Placental pericyte (primary cell): ENCODE data around the gene IL1A. TPM values are rescaled to one million over a fixed set of nuclear protein-coding genes. Genes with fewer than 3 reads are reported as not detected.

ENCODE experiments used
- total RNA-seq: library from RNA; depleted of rRNA; stranded (reverse); fragments of >200 nt; gene quantifications from 2 replicates; pipeline ENCODE4 v1.2.3, GENCODE V29; 2012

IL1A gene, protein sequence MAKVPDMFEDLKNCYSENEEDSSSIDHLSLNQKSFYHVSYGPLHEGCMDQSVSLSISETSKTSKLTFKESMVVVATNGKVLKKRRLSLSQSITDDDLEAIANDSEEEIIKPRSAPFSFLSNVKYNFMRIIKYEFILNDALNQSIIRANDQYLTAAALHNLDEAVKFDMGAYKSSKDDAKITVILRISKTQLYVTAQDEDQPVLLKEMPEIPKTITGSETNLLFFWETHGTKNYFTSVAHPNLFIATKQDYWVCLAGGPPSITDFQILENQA
- total RNA-seq = 28.6 and 48.6 TPM in 2 replicates

DNA sequence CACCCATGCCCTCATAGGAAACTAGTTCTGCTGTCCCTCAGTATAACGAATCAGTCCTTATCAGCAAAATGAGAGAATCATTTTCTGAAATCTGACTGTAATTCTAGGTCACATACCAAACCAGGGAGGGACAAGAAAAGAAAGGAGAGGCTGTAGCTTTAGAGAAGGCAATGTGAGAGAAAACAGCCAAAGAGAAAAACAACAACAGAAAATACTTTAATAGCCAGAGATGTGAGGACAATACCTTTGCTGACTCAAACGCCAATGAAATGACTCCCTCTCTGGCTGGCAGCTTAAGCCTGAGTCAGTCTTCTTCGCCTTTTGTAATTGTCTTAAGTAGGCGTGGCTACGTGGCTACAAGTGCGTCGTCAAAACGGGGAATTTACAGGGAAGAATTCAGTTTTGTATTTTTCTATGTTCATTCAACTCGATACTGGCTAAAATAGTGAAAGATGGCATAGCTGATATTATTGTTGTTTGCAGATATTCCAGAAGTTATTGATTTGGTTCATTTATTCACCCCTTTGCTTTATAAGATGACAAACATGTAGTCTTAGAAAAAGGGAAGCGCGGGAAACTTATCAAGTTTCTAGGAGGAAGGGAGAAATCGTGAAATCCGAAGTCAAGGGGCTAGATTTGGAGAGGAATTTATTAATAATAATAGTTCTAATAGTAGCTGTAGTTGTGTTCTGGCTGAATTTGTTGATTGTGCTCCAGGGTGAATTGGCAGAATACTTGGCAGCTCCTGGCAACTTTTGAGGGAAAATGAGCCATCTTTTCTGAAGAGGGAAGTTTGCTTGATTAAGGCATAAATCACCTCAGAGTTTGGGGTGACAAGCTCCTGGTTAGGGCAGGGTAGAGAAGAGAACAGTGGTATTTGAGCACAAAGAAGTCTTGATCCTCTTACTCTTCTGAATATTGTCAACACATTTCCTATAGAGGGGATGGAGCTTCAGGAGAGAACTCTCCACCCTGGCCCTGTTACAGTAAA, at the start of gene IL1A:
TSS of gene IL1A (minus strand) at position 295 of the 991 bp plus-strand sequence. CDS start 723 bp downstream, outside the sequence.

DNA sequence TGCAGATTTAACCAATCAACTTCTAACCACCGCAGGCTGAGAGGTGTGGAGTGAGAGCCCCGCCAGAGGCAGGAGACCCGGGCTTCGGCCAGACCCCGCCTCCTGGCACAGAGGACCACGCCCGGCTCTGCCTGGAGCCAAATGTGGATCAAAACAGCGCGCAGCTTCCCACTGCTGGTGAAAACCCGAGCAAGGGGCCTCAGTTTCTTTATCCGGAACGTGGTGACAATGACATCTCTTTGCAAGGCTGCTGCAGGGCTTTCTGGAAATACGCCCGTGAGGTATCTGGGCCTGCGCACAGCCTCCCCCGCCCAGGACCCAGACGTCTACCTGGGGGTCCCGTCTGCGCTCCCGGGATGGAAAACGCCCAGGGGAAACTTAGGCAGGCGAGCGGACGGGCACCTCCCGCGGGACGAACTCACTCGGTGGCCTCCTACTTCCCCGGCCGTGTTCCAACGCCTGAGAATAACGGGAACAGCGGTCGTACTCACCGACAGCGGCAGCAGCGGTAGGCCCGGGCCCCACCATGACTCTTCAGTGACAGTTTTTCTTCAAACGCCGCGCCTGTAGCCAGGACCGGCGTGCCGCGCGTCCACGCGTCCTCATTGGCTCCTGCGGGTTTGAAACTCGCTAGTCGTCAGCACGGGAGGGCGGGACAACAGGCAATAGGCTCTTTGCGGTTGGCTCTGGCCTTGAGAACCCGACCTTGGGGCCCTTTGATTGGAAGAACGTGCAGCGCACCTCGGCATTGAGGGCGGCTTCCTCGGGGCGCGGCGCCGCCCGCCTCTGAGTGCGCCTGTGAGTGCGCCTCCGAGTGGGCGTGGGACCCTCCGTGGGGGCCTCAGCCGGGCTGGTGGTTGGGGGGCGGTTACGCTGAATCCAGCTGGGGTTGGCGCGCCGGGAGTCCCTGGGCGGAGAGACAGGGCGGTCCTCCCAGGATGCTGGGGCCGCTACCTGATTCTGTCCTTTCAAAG, 19.9 kb downstream of the IL1A start, which contains the start of gene CKAP2L:
TSS of gene CKAP2L (minus strand) at position 539 of the 974 bp plus-strand sequence. CDS start at position 528, 11 bp downstream.

Other genes starting within 250 kb of the IL1A start
- 11.6 and 23.8 TPM in 2 replicates for gene POLR1B, start 242.0 kb downstream of the IL1A start, total RNA-seq
- gene CHCHD5, start 199.9 kb downstream of the IL1A start, total RNA-seq = 9.9 and 17.5 TPM in 2 replicates
- 114 and 560 TPM in 2 replicates for gene SLC20A1, start 138.6 kb downstream of the IL1A start, total RNA-seq
- not detected in 2 replicates for gene NT5DC4, start 63.5 kb downstream of the IL1A start, total RNA-seq
- gene CKAP2L, start 19.9 kb downstream of the IL1A start, total RNA-seq = 0.88 and 59.1 TPM in 2 replicates
- gene IL1B, start 52.3 kb upstream of the IL1A start, total RNA-seq = 183 and 305 TPM in 2 replicates
- gene IL37, start 126.7 kb upstream of the IL1A start, total RNA-seq = 0.29 TPM in 1 of 2 replicates, not detected in the other
- gene IL36G, start 193.5 kb upstream of the IL1A start, total RNA-seq = not detected in 2 replicates
- gene IL36A, start 221.0 kb upstream of the IL1A start, total RNA-seq = not detected in 2 replicates